ENCODE data around the gene RNF144A. TPM values are rescaled to one million over a fixed set of nuclear protein-coding genes. Genes with fewer than 3 reads are reported as not detected.

Gene RNF144A
- total and polyA plus RNA-seq, 2 of the 13 experiments (the other 11 are each of a cell fraction or from before 2014, with no cell fraction given): 13.9 to 16.5 TPM

DNA sequence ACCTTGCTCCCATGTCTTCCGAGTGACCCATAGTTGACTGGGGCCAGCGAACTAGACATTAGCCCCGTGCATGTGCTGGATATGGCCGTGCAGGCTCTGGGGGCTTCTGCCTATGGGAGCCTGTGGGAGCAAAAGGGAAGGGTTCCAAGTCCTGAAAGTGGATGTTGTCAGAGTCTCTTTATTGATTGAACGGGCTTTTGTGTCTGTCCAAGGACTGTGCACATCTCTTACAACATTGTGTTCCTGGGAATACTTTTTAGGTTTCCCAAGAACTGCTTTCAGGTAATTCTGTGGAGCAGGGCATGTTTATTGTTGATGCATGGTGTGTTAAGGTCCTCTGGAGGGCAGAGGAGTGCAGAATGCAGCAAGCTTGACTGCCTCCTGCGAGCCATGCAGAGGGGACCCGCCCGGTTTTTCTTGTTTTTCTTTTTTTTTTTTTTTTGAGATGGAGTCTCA, 5.0 kb downstream of the RNF144A start (continued):
- TF ChIP-seq TAF15 (IDR thresholded peaks at IDR 0.05; ENCODE audit: low read depth, low read length, poor library complexity, severe bottlenecking) (no peak), CEBPG (CRISPR knock-in tag; IDR thresholded peaks at IDR 0.05) (peak; percentile 36), TARDBP (CRISPR knock-in tag; IDR thresholded peaks at IDR 0.05) (0 out of 2 replicates have a peak, but pooled peaks have one; percentile 32), ZNF777 (CRISPR knock-in tag; IDR thresholded peaks at IDR 0.05) (0 out of 2 replicates have a peak, but pooled peaks have one; percentile 9), FOXK2 (IDR thresholded peaks at IDR 0.05) (peak; percentile 87; the same call in 1 of the 2 replicates), HDAC2 (CRISPR knock-in tag; IDR thresholded peaks at IDR 0.05) (peak; percentile 30; the same call in 1 of the 2 replicates), RBM22 (optimal IDR thresholded peaks at IDR 0.05; ENCODE audit: low read length) (no peak), NFRKB (IDR thresholded peaks at IDR 0.05) (no peak), CREM (IDR thresholded peaks at IDR 0.05) (peak; percentile 57; the same call in 1 of the 2 replicates), CREM (CRISPR knock-in tag; IDR thresholded peaks at IDR 0.05) (no peak), EHMT2 (IDR thresholded peaks at IDR 0.05; ENCODE audit: borderline replicate concordance, low read depth, low read length) (no peak), KAT8 (CRISPR knock-in tag; IDR thresholded peaks at IDR 0.05) (0 out of 2 replicates have a peak, but pooled peaks have one; percentile 27), BCL6 (CRISPR knock-in tag; IDR thresholded peaks at IDR 0.05) (peak; percentile 99), ZNF780A (CRISPR knock-in tag; IDR thresholded peaks at IDR 0.05) (no peak), FOXA1 (IDR thresholded peaks at IDR 0.05) (no peak), FOXA1 (CRISPR knock-in tag; IDR thresholded peaks at IDR 0.05) (peak; percentile 56), ZKSCAN1 (IDR thresholded peaks at IDR 0.05; ENCODE audit: low read length) (no peak), ZNF562 (CRISPR knock-in tag; IDR thresholded peaks at IDR 0.05; ENCODE audit: borderline replicate concordance) (no peak), HMG20A (CRISPR knock-in tag; IDR thresholded peaks at IDR 0.05; ENCODE audit: borderline replicate concordance) (peak; percentile 56; the same call in 1 of the 2 replicates)
- TF ChIP-seq, protein P1, sequence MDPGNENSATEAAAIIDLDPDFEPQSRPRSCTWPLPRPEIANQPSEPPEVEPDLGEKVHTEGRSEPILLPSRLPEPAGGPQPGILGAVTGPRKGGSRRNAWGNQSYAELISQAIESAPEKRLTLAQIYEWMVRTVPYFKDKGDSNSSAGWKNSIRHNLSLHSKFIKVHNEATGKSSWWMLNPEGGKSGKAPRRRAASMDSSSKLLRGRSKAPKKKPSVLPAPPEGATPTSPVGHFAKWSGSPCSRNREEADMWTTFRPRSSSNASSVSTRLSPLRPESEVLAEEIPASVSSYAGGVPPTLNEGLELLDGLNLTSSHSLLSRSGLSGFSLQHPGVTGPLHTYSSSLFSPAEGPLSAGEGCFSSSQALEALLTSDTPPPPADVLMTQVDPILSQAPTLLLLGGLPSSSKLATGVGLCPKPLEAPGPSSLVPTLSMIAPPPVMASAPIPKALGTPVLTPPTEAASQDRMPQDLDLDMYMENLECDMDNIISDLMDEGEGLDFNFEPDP (CRISPR knock-in tag; conservative IDR thresholded peaks at IDR 0.05): 0 out of 2 replicates have a peak, but pooled peaks have one; percentile 28
- TF ChIP-seq, protein P2, sequence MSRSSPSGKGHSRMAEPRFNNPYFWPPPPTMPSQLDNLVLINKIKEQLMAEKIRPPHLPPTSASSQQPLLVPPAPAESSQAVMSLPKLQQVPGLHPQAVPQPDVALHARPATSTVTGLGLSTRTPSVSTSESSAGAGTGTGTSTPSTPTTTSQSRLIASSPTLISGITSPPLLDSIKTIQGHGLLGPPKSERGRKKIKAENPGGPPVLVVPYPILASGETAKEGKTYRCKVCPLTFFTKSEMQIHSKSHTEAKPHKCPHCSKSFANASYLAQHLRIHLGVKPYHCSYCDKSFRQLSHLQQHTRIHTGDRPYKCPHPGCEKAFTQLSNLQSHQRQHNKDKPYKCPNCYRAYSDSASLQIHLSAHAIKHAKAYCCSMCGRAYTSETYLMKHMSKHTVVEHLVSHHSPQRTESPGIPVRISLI (CRISPR knock-in tag; IDR thresholded peaks at IDR 0.05; ENCODE audit: borderline replicate concordance): peak; percentile 57; the same call in 1 of the 2 replicates
- TF ChIP-seq, protein P3, sequence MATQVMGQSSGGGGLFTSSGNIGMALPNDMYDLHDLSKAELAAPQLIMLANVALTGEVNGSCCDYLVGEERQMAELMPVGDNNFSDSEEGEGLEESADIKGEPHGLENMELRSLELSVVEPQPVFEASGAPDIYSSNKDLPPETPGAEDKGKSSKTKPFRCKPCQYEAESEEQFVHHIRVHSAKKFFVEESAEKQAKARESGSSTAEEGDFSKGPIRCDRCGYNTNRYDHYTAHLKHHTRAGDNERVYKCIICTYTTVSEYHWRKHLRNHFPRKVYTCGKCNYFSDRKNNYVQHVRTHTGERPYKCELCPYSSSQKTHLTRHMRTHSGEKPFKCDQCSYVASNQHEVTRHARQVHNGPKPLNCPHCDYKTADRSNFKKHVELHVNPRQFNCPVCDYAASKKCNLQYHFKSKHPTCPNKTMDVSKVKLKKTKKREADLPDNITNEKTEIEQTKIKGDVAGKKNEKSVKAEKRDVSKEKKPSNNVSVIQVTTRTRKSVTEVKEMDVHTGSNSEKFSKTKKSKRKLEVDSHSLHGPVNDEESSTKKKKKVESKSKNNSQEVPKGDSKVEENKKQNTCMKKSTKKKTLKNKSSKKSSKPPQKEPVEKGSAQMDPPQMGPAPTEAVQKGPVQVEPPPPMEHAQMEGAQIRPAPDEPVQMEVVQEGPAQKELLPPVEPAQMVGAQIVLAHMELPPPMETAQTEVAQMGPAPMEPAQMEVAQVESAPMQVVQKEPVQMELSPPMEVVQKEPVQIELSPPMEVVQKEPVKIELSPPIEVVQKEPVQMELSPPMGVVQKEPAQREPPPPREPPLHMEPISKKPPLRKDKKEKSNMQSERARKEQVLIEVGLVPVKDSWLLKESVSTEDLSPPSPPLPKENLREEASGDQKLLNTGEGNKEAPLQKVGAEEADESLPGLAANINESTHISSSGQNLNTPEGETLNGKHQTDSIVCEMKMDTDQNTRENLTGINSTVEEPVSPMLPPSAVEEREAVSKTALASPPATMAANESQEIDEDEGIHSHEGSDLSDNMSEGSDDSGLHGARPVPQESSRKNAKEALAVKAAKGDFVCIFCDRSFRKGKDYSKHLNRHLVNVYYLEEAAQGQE (IDR thresholded peaks at IDR 0.05; ENCODE audit: borderline replicate concordance in 1 of 2, low read depth in 1 of 2, low read length in 2 of 2): peak in 1 of 2 experiments; percentile 65; a peak in 1 of 4 replicates
- TF ChIP-seq, protein P4, sequence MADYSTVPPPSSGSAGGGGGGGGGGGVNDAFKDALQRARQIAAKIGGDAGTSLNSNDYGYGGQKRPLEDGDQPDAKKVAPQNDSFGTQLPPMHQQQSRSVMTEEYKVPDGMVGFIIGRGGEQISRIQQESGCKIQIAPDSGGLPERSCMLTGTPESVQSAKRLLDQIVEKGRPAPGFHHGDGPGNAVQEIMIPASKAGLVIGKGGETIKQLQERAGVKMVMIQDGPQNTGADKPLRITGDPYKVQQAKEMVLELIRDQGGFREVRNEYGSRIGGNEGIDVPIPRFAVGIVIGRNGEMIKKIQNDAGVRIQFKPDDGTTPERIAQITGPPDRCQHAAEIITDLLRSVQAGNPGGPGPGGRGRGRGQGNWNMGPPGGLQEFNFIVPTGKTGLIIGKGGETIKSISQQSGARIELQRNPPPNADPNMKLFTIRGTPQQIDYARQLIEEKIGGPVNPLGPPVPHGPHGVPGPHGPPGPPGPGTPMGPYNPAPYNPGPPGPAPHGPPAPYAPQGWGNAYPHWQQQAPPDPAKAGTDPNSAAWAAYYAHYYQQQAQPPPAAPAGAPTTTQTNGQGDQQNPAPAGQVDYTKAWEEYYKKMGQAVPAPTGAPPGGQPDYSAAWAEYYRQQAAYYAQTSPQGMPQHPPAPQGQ (CRISPR knock-in tag; IDR thresholded peaks at IDR 0.05; ENCODE audit: borderline replicate concordance): no peak
- TF ChIP-seq, protein P5, sequence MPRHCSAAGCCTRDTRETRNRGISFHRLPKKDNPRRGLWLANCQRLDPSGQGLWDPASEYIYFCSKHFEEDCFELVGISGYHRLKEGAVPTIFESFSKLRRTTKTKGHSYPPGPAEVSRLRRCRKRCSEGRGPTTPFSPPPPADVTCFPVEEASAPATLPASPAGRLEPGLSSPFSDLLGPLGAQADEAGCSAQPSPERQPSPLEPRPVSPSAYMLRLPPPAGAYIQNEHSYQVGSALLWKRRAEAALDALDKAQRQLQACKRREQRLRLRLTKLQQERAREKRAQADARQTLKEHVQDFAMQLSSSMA (CRISPR knock-in tag; IDR thresholded peaks at IDR 0.05): no peak

Measured in HepG2 (cell line).